HG03060 (cell line): ENCODE results near the gene CFAP46.

Source experiments
- ATAC-seq: cut with Tn5 transposase; IDR thresholded peaks from one replicate; pipeline ENCODE4 v1.9.1; 2021; ENCODE audit warnings: low read depth, moderate number of reproducible peaks; ENCODE audit not compliant: unreplicated experiment

Gene CFAP46

GRCh38 chr10:132946806-132947546 is 4.6 kb upstream of the CFAP46 start:
- ATAC-seq, result no peak

DNA sequence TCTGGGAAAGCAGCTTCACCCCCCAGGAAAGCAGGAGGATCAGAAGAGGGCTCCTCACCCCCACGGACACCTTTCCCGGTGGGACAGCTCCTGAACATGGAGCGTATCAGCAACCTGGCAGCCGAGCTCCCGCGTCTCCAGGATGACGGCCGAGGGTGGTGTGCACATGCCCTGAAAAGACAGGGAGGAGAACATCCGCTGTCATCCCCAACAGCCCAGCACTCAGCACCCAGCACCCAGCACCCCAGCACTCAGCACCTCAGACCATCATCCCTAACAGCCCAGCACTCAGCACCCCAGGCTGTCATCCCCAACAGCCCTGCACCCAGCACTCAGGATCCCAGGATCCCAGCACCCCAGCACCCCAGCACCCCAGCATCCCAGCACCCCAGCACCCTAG is 3.9 kb upstream of the CFAP46 start:
- no peak for ATAC-seq

GRCh38 chr10:132945894-132946255 is 3.5 kb upstream of the CFAP46 start:
- no peak for ATAC-seq

DNA sequence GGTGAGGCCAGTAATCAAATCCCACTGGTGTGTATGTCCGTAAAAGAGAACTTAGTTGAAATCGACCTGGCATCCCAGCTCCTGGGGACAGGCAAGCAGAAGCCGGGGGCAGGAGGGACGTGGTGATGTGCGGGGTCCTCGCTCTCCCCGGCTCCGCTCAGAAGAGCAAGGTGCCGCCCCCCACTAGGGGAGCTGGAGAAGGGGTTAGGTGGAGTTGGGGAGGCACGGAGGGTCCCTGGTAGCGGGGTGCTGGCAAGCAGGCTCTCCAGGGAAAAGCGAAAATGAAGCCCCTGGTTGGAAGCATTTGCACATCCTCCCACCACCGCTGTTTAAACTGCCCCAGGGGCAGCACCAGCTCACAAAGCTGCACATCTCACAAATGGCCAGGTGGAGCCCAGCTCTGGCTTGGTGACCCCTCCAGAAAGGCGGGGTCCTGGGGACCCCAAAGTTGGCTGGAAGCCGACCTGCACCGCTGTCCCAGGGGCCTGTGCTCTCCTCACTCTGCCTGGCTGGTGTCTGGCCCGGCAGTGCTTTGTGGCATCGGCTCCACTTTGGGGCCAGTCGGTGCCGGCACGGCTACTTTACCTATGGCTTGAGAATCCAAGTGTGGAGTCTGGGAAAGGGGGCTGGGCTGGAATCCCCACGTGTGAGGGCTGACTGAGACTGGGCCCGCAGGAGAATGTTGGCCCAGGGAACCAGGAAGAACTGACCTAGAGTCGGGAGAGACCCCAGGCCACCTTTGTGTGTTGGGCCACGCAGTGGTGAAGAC is 2.9 kb upstream of the CFAP46 start:
- ATAC-seq, result no peak

- no peak for ATAC-seq
Measured at GRCh38 chr10:132944510-132944909, 2.1 kb upstream of the CFAP46 start.

DNA sequence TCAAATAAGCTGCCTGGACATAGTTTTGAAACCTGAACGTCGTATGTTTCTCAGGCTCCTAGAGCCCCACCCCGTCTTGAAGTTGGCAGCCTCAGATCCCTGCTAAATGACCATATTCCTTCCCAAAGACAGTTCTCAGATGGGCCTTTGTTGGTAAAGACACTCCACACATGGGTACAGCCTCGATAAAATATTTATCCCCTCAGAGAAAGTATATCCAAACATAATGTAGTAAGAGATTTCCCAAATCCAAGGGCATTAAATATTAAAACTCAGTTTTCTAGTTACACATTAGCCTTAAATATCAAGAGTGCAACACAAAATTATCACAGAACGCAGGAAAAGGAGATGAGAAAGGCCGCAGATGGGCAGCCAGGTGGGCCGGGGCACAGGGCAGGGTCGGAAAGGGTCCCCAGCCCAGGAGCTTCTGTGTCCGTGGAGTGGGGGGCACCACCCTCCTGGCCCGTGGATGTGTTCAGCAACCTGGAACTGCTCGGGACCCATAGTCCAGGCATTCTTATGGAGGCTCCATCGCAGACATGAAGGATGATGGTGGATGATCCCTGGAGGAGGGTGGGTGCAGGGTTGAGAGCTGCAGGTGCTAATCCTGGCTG is 1.5 kb upstream of the CFAP46 start:
- no peak for ATAC-seq

DNA sequence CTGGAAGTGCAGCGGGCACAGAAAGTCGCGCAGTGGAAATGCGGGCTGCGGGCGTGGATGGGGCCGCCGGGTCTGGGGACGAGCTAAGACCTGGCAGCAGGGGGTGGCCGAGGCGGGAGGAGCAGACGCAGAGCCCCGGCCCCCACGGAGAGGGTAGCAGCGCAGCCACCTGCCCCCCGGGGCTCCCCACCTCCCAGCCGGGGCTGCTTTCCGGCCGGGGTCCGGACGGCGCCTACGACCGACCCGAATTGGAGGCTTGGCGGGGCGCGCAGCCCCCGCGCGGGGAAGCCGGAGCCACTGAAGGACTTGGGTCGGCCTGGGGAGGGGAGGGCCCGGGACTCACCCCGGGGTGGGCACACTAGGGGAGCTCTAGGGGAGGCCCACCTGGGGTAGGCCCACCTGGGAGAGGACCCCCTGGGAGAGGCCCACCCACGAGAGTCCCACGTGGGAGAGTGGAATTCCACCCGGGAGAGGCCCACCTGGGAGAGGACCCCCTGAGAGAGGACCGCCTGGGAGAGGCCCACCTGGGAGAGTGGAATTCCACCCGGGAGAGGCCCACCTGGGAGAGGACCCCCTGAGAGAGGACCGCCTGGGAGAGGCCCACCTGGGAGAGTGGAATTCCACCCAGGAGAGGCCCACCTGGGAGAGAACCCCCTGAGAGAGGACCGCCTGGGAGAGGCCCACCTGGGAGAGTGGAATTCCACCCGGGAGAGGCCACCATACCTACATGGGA is 854 bp upstream of the CFAP46 start:
- no peak for ATAC-seq

DNA sequence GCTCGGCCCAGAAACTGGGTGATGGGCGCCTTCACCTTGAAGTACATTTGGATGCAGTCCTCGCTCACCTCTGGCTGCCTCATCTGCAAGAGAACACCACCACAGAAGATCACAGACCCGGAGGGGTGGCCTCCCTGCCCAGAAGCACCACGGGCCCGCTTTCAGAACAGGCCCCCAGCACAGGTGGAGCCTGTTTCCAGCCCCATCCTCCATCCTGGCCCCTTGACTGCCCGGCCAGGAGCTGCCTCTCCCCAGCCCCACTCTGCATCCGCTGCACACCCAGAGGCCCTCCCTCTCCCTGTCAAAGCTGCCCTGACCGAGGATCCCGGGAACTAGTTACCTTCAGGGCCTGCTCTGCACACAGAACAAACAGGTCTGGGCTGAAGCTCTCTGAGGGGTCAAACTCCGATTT is 724 bp downstream of the CFAP46 start:
- ATAC-seq, result no peak

DNA sequence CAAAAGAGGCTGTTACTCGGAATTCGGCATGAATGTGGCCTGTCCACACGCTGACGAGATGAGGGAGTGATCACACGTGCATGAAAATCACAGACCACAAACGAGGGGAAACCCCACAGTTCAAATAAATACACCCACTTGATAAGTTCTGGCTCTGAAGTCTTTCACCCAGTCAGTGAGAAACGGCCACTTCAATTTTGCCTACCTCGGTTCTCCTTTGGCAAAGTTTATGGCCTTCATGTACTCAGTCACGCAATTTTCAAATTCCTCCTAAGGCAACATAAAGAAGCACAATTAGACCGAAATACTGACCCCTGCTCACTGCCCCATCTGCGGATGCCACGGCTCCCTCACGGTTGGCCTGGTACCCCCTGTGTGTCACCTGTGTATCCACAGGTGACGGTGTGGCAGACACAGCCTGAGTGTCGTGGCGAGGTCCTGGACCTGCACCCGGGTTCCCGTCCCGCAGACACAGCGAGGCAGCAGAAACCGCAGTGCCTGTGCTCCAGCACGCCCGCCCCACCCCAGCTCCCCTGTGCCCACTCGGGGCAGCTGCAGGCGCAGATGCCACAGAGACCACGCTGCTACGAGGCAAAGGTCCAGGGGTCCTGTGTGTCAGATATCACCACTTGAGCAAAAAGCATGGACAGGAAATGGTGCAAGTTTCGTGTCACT is 1.4 kb downstream of the CFAP46 start:
- ATAC-seq, result no peak

GRCh38 chr10:132939957-132940790 is 2.2 kb downstream of the CFAP46 start:
- no peak for ATAC-seq

DNA sequence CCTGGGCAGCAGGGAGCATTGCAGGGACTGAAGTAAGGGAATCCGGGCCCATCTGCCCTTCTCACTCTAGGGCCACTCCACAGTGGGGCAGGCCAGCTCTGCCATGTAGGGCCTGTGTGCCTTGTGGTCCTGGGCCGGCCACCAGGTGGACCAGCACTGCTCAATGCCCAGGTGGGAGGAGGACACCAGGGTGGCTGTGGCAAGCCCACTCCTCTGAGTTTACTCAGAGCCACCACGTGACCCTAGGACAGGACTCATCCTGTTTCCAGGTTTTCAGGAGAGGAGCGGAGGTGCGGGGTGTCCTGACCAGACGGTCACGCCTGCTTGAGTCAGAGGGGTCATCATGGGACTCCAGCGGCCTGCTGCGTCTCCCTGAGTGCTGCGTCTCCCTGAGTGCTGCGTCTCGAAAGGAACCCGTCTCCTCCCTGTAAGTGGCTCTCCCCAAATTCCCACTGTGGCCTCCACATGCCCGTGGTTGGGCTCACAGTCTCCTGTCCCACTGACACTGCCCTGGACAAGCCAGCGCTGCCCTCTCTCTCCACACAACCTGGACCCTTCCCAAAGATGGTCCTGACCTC is 2.9 kb downstream of the CFAP46 start:
- ATAC-seq, result no peak

- no peak for ATAC-seq
Measured at GRCh38 chr10:132938472-132939339, 3.7 kb downstream of the CFAP46 start.

DNA sequence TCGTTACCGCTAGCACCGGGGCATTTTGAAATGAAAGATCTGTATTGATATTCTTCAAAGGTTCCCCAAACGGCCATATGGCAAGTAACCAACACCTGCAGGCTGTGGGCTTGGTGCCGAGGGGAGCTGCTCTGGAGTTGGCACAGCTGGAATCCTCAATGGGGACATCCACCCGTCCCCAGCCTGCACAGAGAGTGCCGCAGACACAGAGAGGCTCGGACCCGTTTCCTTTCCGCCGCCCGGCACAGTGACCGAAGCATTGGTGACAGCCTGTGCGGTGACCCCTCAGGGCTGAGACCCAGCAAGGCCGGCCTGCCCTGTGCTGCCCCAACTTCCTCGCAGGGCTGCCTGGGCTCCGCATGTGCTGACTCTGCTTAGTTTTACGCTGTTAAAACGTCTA is 4.5 kb downstream of the CFAP46 start:
- no peak for ATAC-seq

DNA sequence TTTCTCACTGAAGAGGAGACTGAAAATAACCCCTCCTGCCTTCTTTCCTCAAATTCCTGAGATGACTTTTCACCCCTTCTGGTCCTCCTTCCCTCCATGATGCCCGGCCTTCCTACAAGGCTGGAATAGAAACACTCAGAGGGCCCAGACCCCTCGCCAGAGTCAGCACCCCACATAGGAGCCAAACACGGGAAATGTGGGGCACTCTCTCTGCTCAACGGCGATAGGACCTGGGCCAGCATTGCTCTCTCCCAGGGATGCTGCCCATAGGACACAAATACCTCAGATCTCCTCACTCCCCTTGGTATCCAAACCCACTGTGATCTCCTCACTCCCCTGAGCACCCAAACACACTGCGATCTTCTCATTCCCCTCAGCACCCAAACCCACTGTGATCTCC is 7.4 kb downstream of the CFAP46 start:
- no peak for ATAC-seq

DNA sequence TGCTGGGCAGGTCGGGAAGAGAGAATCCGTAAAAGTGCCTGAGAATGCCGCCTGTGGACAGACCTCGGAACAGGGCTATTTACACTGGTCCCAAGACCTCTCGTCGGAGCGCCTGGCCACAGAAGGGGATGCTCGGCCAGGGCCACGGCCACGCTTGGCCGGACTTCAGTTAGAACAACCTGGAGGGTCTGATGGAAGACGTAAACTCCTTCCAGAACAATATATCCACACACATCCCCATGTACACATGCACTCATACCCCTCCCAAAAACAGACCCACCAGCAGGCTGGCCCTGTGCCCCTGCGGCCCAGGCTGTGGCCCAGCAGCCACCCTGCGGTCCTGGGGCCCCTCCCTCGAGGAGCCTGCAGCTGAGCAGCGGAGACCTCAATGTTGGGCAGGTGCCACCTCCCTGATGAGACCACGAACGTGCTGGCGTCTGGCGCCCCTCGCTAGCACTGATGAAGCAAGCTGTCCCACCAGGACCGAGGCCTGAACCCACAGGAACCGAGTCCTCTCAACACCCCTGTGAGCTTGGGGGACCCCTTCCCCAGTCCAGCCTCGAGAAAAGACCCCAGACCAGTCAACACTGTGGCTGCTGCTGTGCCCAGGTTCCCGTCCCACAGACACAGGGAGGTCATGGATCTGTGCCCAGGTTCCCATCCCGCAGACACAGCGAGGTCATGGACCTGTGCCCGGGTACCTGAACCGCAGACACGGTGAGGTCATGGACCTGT is 8.9 kb downstream of the CFAP46 start:
- no peak for ATAC-seq

DNA sequence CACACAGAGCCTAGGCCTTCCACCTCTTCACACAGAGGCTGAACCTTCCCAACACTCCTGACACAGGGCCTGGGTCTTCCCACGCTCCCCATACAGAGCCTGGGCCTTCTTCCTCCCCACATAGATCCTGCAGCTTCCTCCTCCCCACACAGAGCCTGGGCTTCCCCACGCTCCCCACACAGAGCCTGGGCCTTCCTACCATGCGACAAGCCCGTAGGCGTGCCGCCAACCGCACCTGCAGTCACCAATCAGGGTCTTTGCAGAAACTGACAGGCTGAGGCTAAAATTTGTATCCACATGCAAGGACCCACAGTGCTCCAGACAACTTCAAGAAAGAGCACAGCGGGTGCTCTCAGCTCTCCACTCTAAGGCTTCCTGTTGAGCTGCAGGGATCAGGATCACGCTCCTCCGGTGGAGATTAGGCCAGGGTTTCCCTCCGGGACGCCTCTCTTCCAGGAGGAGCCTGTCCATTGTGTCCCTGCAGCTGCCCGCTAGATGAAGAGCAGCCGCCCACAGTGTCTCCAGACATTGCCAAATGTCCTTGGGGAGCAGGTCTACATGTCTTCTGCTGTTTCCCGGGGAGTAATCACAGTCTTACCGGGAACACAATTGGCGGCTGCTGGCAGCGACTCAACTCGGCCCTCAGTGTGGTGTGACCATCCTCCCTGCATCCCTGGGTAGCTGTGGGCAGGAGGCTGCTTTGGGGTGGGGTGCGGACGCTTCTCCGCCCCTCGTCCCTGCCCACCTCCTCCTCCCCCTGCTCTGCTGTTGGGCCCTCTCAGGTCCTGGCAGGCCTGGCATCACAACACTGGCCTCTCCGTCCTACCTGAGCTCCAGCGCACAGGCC is 9.7 kb downstream of the CFAP46 start:
- no peak for ATAC-seq
